ENCODE data around the gene TMEM61. TPM values are rescaled to one million over a fixed set of nuclear protein-coding genes. Genes with fewer than 3 reads are reported as not detected.

Gene TMEM61
- total RNA-seq, 4 donors from 2014 or later, result 7.1 to 24.8 (median 8.5) TPM

DNA sequence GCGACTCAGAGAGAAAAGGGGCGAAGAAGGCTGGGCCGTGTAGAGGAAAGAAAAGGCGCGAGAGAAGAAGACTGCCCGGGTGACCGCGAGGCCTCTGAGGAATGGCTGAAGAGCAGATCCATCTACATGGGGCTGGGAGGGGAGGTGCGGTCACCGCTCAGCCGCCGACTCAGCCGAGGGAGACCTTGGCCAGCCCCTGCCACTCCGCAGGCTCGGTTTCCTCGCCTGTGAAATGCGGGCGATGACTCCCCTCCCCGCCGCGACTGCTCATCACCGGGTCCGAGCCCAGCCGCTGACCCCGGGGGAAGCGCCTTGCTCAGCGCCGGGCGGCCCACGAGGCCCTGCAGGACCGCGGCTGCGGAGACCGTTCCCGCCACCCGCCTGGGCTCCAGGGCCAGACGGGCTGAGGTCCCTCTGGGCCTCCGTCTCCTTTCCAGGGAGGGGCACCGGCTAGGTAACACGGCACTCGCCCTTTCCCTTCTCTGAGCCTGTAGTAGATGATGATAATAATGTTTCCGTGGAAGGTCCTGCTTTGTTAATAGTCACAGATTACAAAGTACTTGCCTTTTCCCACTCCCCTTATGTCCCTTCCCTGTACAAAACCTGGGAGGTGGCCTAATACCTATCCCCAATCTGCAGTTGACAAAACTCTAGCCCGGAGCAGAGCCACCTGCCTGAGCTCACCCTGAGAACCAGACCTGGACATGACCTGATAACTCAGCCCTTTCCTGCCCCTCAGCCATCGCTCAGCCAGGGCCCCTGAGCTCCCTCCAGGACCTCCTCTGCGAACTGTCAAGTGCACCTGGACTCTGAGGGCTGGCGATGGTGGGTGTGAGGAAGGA is 16.7 kb downstream of the TMEM61 start:
- H3K27ac ChIP-seq, result no peak overlapping the region
- no peak for DNase-seq
- peaks cover 36% of the 10 kb centered on the region for H3K27me3 ChIP-seq
- H3K4me3 ChIP-seq, result peak overlapping the region in 1 of 4 donors; percentile 20
- intact Hi-C loops (cut with DNase I; ENCODE audit: low total_unique reads), result loop anchor here (2.0 kb wide), 1 partner anchor 46 kb away; no protein-coding TSS in a partner anchor
- no peaks in the 10 kb centered on the region for H3K36me3 ChIP-seq
- H3K9me3 ChIP-seq, result no peaks in the 10 kb centered on the region
- TF ChIP-seq, protein P1, sequence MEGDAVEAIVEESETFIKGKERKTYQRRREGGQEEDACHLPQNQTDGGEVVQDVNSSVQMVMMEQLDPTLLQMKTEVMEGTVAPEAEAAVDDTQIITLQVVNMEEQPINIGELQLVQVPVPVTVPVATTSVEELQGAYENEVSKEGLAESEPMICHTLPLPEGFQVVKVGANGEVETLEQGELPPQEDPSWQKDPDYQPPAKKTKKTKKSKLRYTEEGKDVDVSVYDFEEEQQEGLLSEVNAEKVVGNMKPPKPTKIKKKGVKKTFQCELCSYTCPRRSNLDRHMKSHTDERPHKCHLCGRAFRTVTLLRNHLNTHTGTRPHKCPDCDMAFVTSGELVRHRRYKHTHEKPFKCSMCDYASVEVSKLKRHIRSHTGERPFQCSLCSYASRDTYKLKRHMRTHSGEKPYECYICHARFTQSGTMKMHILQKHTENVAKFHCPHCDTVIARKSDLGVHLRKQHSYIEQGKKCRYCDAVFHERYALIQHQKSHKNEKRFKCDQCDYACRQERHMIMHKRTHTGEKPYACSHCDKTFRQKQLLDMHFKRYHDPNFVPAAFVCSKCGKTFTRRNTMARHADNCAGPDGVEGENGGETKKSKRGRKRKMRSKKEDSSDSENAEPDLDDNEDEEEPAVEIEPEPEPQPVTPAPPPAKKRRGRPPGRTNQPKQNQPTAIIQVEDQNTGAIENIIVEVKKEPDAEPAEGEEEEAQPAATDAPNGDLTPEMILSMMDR (IDR thresholded peaks at IDR 0.05), result no peak
- no peak for TF ChIP-seq EP300 (IDR thresholded peaks at IDR 0.05; ENCODE audit: low read depth)
- TF ChIP-seq POLR2A (IDR thresholded peaks at IDR 0.05), result no peak
- TF ChIP-seq POLR2AphosphoS5 (IDR thresholded peaks at IDR 0.05), result no peak
- WGBS, 2 donors (ENCODE audit: low coverage in 1 of 2), result 9 to 25% methylated on average over 9 to 46 of the region's 46 CpGs
- peaks cover 0 to 11% (median 10%) of the 10 kb centered on the region in 4 donors for H3K4me1 ChIP-seq
- in situ Hi-C loops (cut with MboI; ENCODE audit: low pct_ligation_motif_present in 1 of 4, low pct_unique_long_range_greater_than_20kb in 1 of 4, low sequenced_read_pairs in 3 of 4), result loop anchor here in 3 of 4 donors (5.0 kb wide), 2 partner anchors 45 to 50 kb away; no protein-coding TSS in a partner anchor

DNA sequence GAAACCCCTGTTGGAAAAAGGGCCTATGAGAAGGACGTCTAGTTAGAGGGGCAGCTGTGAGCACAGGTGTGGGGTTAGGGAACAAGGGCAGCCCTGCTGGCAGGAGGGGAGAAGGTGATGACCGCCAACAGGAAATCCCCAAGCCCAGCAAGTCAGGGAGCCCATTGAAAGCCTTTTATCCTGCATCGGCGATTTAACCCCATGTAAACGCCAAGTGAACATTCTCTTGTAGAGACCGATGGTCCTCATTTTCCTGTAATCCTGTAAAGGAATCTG is 17.2 kb downstream of the TMEM61 start:
- H3K36me3 ChIP-seq, result no peaks in the 10 kb centered on the region
- WGBS, 2 donors (ENCODE audit: low coverage in 1 of 2), result 80 to 89% methylated on average over 1 to 6 of the region's 6 CpGs
- intact Hi-C loops (cut with DNase I; ENCODE audit: low total_unique reads) (loop anchor here (2.0 kb wide), 1 partner anchor 47 kb away; no protein-coding TSS in a partner anchor), in situ Hi-C loops (cut with MboI; ENCODE audit: low pct_ligation_motif_present in 1 of 4, low pct_unique_long_range_greater_than_20kb in 1 of 4, low sequenced_read_pairs in 3 of 4) (loop anchor here in 3 of 4 donors (5.0 kb wide), 2 partner anchors 45 to 50 kb away; no protein-coding TSS in a partner anchor)
- no peak overlapping the region for H3K27ac ChIP-seq
- peaks cover 36% of the 10 kb centered on the region for H3K27me3 ChIP-seq
- TF ChIP-seq EP300 (IDR thresholded peaks at IDR 0.05; ENCODE audit: low read depth) (no peak), POLR2AphosphoS5 (IDR thresholded peaks at IDR 0.05) (no peak), POLR2A (IDR thresholded peaks at IDR 0.05) (no peak)
- TF ChIP-seq, protein P1 (IDR thresholded peaks at IDR 0.05), result no peak
- no peak overlapping the region for H3K4me3 ChIP-seq
- H3K4me1 ChIP-seq, result peaks cover 0 to 11% (median 10%) of the 10 kb centered on the region in 4 donors
- no peak for DNase-seq
- no peaks in the 10 kb centered on the region for H3K9me3 ChIP-seq

GRCh38 chr1:54998100-54998499 is 17.7 kb downstream of the TMEM61 start:
- Histone ChIP-seq H3K4me3 (no peak overlapping the region), H3K36me3 (no peaks in the 10 kb centered on the region), H3K27ac (no peak overlapping the region), H3K27me3 (peaks cover 36% of the 10 kb centered on the region), H3K9me3 (no peaks in the 10 kb centered on the region), H3K4me1 (peaks cover 0 to 11% (median 10%) of the 10 kb centered on the region in 4 donors)
- TF ChIP-seq, protein P1 (IDR thresholded peaks at IDR 0.05), result no peak
- TF ChIP-seq EP300 (IDR thresholded peaks at IDR 0.05; ENCODE audit: low read depth) (no peak), POLR2AphosphoS5 (IDR thresholded peaks at IDR 0.05) (no peak), POLR2A (IDR thresholded peaks at IDR 0.05) (no peak)
- DNase-seq, result no peak
- intact Hi-C loops (cut with DNase I; ENCODE audit: low total_unique reads), result no loop called here
- 85% methylated on average over 6 of the region's 6 CpGs; no CpG with 5 or more reads in 1 of the 2 donors for WGBS, 2 donors (ENCODE audit: low coverage in 1 of 2)
- in situ Hi-C loops (cut with MboI; ENCODE audit: low pct_ligation_motif_present in 1 of 4, low pct_unique_long_range_greater_than_20kb in 1 of 4, low sequenced_read_pairs in 3 of 4), result loop anchor here in 3 of 4 donors (5.0 kb wide), 2 partner anchors 46 to 51 kb away; no protein-coding TSS in a partner anchor

DNA sequence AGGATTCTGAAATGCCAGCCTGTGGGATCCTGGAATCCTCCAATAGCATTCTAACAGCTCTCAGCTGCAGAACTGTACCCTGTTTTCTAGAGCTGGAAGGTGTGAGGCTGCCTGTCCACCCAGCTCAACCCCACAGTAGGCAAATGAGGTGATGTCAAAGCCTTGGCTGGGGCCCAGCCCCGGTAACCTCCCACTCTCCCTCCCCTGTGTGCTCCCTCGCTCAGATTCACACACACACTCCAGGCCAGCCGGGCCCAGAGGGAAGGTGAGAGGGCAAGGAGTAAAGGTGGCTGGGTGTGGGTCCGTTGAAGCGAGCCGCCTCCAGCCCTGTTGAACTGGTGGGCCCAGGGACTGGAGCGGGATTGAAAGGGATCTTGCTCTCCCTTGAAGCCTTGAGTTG is 18.2 kb downstream of the TMEM61 start, which contains the start of gene BSND:
Gene BSND, plus strand, starts transcription at position 257 of the 400 bp plus-strand sequence. CDS start 254 bp downstream, outside the sequence.
- TF ChIP-seq POLR2AphosphoS5 (IDR thresholded peaks at IDR 0.05) (no peak), EP300 (IDR thresholded peaks at IDR 0.05; ENCODE audit: low read depth) (no peak)
- peaks cover 36% of the 10 kb centered on the region for H3K27me3 ChIP-seq
- in situ Hi-C loops (cut with MboI; ENCODE audit: low pct_ligation_motif_present in 1 of 4, low pct_unique_long_range_greater_than_20kb in 1 of 4, low sequenced_read_pairs in 3 of 4) (loop anchor here in 3 of 4 donors (5.0 kb wide), 2 partner anchors 46 to 51 kb away; no protein-coding TSS in a partner anchor), intact Hi-C loops (cut with DNase I; ENCODE audit: low total_unique reads) (no loop called here)
- no peaks in the 10 kb centered on the region for H3K9me3 ChIP-seq
- peaks cover 0 to 11% (median 10%) of the 10 kb centered on the region in 4 donors for H3K4me1 ChIP-seq
- H3K27ac ChIP-seq, result no peak within 1 kb of the TSS
- no peaks in the 10 kb centered on the region for H3K36me3 ChIP-seq
- 56% methylated on average over 7 of the region's 7 CpGs; no CpG with 5 or more reads in 1 of the 2 donors for WGBS, 2 donors (ENCODE audit: low coverage in 1 of 2)
- no peak within 1 kb of the TSS for H3K4me3 ChIP-seq
- no peak for DNase-seq
